GM18526 (cell line): ENCODE results near the gene LRRC7.

Source experiments
- POLR2A ChIP-seq: IDR thresholded peaks from 3 replicates; pipeline ENCODE4 v1.6.1; 2011; ENCODE audit not compliant: insufficient read length; ENCODE audit errors: extremely low read depth

The LRRC7 gene

DNA sequence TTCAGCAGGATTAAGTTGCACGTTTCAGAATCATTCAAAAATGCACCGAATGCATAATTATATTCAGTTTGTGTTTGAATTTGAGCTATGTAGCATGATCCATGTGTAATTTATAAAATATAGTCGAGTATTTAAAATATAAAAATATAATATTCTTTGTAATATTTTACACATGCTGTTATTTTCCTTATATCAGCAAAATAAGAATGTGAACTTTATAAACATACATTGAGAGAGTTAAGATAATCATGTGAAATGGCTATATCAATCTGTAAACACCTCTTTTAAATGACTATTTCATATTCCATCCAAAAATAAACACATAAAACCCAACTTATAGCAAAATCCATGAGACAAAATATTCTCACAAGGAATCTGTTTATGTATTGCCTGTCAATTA, 303.7 kb downstream of the LRRC7 start:
- TF ChIP-seq POLR2A = no peak

- no peak for TF ChIP-seq POLR2A
These were observed 310.6 kb downstream of the LRRC7 start for GRCh38 chr1:69878338-69878737.

- TF ChIP-seq POLR2A = no peak
These were observed 320.9 kb downstream of the LRRC7 start for GRCh38 chr1:69888657-69889056.

DNA sequence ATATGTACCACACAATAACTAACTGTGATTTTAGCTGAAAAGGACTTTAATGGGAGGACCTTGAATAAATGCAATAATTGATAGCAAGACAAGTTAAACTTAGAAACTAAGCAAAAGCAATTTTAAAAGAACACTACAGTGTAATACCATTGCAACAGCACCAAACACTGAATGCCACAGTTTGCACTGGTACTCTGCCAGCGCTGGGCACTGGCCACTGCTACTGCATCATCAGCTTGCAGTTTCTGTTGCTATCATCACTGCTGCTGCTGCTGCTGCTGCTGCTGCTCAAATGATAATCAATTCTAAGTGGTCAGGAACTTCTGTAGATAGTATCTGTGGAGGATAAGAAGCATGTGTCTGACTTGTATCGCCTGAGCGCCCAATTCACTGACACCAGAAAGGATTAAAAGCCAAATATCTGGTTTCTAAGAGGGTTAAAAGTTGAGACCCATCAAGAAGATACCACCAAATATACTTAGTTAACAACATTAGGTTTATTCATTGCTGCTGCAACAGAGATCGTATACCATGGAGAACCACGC, 330.8 kb downstream of the LRRC7 start:
- no peak for TF ChIP-seq POLR2A

DNA sequence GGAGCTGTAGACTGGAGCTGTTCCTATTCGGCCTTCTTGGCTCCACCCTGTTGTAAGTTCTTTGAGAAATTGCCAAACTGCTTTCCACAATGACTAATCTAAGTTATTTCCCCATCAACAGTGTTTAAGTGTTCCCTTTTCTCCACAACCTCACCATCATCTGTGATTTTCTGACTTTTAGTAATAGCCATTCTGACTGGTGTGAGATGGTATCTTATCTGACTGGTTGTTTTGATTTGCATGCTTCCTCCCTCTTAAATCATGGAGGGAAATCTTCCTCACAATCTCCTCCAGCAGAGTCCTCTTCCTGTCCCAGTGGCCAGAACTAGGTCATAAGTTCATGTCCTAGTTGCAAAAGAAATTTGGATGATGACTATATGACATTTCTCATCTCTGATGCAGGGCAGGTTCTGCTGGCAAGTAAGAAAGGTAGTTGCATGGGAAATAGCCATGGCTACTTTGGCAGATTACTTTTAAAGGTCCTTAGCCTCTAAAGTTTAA, 343.6 kb downstream of the LRRC7 start:
- TF ChIP-seq POLR2A = no peak

GRCh38 chr1:69913977-69914376, 346.3 kb downstream of the LRRC7 start:
- no peak for TF ChIP-seq POLR2A

- TF ChIP-seq POLR2A = no peak
These were observed 347.4 kb downstream of the LRRC7 start for GRCh38 chr1:69914976-69915765.

GRCh38 chr1:69919129-69919921, 351.6 kb downstream of the LRRC7 start:
- TF ChIP-seq POLR2A = no peak

DNA sequence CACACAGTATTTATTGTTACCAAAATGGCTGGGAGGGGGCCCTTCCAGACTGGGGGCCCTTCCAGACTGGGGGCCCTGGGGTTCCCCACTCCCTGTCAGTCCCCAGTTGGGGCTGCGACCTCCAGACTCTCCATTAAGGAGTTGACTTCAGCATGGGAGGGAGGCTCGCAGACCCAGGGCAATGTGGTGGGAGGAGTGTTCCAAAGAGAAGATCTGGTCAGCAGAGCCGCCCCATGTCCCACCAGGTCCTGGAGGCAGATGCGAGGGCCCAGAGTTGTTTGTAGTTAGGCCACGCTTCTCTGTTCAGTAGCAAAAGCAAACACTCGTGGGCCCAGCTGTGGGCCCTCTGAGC, 352.2 kb downstream of the LRRC7 start:
- TF ChIP-seq POLR2A = no peak

- no peak for TF ChIP-seq POLR2A
These were observed 352.7 kb downstream of the LRRC7 start for GRCh38 chr1:69920426-69920825.

- TF ChIP-seq POLR2A = no peak
These were observed 353.8 kb downstream of the LRRC7 start for GRCh38 chr1:69921486-69921885.

- no peak for TF ChIP-seq POLR2A
These were observed 361.8 kb downstream of the LRRC7 start for GRCh38 chr1:69929308-69930057.

DNA sequence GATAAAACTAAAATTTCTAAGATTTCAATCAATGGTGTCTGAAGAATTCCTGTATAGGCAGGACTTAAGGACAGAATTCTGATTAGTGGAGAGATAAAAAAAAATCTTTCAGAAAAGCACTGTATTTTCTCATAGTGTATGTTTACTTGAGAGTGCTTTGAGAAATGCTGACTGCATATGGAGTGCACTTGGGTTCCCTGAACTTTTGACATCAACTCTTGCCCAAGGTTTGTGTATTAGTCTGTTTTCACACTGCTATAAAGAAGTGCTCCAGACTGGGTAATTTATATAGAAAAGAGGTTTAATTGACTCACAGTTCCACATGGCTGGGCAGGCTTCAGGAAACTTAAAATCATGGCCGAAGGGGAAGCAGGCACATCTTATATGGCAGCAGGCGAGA, 362.7 kb downstream of the LRRC7 start:
- TF ChIP-seq POLR2A = no peak

- no peak for TF ChIP-seq POLR2A
These were observed 365.0 kb downstream of the LRRC7 start for GRCh38 chr1:69932760-69933159.

DNA sequence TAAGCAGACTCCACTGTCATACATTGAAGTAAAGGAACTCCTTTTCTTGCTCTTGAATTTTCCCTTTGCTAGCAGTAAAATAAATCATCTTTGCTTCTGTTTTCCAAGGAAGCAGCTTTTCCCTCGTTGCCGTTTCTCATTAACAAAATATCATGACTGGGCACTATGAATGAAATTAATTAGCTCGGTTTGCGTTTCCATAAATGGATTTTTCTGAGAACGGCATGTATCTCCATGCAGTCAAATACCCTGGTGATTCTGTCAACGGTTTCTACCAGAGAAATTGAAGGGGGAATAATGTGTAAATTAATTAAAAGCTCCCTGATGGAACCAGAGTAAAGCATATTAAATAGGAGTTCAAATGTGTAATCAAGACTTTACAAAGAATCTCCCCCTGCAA, 372.5 kb downstream of the LRRC7 start:
- TF ChIP-seq POLR2A = no peak
